GM12875 (cell line): ENCODE measurements around the gene KLF4.
"Not testable (repeated sequence)": the region's sequence is repeated elsewhere in the genome, so short reads cannot be mapped to it uniquely, and the experiment has no call there.

Experiments
- H3K4me3 ChIP-seq: one replicate; pipeline ENCODE4 v1.5.1; 2011; ENCODE audit warnings: low read depth, low read length, control low read depth
- TF ChIP-seq, protein P1 (sequence below): IDR thresholded peaks from 2 replicates; pipeline ENCODE4 v1.5.1; 2011; ENCODE audit warnings: low read depth, mild to moderate bottlenecking, control low read depth, inconsistent platforms, low read length, moderate library complexity, borderline replicate concordance; ENCODE audit not compliant: insufficient read depth

KLF4 gene

GRCh38 chr9:107518037-107518807 is 28.7 kb upstream of the KLF4 start:
- TF ChIP-seq, protein P1, sequence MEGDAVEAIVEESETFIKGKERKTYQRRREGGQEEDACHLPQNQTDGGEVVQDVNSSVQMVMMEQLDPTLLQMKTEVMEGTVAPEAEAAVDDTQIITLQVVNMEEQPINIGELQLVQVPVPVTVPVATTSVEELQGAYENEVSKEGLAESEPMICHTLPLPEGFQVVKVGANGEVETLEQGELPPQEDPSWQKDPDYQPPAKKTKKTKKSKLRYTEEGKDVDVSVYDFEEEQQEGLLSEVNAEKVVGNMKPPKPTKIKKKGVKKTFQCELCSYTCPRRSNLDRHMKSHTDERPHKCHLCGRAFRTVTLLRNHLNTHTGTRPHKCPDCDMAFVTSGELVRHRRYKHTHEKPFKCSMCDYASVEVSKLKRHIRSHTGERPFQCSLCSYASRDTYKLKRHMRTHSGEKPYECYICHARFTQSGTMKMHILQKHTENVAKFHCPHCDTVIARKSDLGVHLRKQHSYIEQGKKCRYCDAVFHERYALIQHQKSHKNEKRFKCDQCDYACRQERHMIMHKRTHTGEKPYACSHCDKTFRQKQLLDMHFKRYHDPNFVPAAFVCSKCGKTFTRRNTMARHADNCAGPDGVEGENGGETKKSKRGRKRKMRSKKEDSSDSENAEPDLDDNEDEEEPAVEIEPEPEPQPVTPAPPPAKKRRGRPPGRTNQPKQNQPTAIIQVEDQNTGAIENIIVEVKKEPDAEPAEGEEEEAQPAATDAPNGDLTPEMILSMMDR: no peak

DNA sequence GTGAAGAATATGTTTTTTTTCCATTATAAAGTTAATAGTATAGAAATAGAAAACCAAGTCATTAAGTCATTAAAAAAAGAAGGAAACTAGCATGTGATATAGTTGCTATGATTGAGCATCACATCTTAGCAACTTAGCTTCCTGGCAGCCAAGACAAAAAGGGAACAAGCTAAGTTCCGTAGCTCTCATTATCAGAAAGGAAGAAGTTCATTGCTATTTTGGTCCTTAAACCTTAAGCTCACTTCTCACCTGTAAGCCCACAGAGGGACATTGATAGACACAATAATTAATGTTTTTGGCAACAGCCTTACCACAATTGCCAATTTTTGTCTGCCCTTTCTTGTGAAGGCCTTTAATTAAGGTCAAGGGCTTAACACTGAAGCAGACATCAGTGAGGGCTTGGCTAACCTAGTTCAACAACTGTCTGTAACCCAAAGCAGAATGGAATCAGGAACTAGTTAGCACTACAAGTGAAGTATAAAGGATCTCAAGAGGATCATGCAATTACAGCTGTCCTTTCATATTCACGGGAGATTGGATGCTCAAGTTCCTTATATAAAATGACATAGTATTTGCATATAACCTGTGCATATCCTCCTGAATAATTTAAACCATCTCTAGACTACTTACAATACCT is 24.0 kb upstream of the KLF4 start:
- TF ChIP-seq, protein P1: no peak
- no peak overlapping the region for H3K4me3 ChIP-seq

More at GRCh38 chr9:107518037-107518807, 28.7 kb upstream of the KLF4 start:
- H3K4me3 ChIP-seq: no peak overlapping the region

DNA sequence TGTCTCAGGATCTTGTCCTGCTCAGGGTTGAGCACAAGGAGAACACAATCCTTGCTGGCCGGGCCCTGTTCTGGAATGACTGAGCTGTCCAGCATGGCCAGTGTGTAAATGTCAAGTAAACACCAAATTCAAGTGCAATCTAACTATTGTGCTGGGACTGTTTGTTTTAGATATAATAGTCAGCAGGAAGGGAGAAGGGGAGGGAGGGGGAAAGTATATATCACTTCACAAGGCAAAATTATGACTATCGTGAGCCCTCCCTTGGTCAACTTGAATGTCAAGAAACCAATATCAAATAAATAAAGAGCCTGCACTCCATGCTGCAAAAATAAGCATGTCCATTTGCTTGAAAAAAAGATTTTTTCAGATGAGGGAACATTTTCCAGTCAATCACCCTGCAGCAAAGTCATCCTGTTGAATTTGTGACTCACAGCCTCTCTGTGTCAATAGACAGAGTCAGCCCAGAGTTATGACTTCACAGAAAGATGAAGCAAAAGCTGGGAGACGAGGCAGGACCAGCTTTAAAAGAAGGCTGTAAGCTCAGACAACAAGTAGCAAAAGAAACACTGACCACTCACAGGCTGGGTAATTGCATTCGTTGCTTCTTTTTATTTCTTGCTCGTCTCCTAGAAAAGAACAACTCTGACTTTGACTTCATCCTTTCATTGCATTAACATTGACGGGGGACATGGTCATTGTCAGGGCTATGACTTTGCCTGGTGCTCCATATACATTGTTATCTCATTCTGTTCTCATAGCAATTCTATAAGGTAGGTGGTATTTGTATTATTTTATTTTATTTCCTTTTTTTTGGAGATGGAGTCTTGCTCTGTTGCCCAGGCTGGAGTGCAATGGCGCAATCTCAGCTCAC is 15.3 kb upstream of the KLF4 start:
- no peak overlapping the region for H3K4me3 ChIP-seq
- TF ChIP-seq, protein P1: no peak

DNA sequence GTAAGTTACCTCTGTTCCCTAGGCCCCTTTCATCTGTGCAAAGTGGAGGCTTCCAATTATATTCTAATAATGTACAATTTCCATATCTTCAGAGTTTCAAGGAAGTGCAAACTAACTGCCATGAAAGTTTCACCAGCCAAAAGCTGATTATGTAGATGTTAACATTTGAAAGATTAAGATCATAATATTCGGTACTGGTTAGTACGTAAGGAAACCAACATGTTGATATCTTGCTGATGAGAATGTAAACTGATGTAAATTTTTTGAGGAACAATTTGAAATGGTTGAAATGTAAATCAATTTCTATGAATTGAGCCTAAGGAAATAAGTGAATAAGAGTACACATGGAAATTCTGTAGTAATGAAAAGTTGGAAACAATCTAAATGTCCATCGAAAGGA is 12.9 kb upstream of the KLF4 start:
- TF ChIP-seq, protein P1: no peak
- H3K4me3 ChIP-seq: no peak overlapping the region

DNA sequence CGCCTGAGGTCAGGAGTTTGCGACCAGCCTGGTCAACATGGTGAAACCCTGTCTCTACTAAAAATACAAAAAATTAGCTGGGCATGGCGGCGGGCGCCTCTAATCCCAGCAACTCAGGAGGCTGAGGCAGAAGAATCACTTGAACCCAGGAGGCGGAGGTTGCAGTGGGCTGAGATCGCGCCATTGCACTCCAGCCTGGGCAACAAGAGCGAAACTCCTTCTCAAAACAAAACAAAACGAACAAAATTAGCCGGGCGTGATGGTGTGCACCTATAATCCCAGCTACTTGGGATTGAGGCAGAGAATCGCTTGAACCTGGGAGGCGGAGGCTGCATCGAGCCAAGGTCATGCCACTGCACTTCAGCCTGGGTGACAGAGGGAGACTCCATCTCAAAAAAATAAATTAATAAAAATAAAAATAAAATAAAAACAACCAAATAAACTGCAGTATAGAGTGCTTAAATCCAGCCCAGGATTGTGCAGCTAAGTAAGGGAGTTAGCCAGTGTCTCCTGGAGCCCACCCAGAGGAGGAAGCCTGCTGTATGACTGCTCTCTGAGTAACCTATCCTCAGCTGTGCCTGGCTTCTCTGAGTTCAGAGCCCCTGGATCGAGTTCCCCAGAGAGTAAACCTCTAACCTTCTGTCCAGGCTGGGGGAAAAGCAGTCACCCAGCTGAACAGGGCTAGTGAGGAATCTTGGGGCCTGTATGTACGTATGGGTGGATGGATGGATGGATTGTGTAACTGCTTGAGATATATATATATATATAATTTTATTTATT is 11.0 kb upstream of the KLF4 start:
- not testable (repeated sequence) for H3K4me3 ChIP-seq

- TF ChIP-seq, protein P1: no peak
Measured at GRCh38 chr9:107496976-107497375, 7.4 kb upstream of the KLF4 start.

DNA sequence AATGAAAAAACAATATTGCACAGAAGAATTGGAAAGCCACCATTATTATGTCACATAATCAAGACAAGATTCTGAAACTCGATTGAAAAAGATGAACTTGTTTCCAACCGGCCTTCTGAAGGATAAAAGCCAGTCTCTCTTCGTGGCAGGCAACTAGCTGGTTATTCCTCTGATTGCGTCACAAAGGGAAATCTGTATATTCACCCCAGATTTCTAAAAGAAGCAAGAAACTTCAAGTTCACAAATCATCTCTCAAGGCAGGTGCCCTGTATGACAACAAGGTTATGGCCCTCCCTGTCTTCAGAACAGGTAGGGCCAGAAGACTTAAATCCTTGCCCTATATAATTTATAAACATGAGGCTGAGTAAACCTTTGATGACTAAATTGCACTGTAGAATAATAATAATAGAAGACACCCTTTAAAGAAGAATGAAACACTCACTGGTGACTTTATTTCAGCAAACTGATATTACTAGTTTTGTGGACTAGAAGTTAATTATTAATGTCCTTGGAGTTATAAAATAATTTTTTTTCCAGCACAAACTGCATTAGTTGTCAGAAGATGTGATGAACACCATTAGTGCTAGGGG is 2.9 kb upstream of the KLF4 start:
- TF ChIP-seq, protein P1: no peak
- no peak overlapping the region for H3K4me3 ChIP-seq

More at GRCh38 chr9:107496976-107497375, 7.4 kb upstream of the KLF4 start:
- H3K4me3 ChIP-seq: no peak overlapping the region
